Mesenchymal stem cell (in vitro differentiated cells and primary cell): ENCODE measurements around the gene SYTL4.

Source experiments
- DNase-seq: peaks from one replicate; pipeline ENCODE4 v3.0.0-alpha.2; 2013
- H2AFZ ChIP-seq: one replicate; pipeline ENCODE4 v1.6.1; 2013; ENCODE audit warnings: low read depth, mild to moderate bottlenecking, control low read depth, inconsistent platforms, low read length, moderate library complexity
- H2AK5ac ChIP-seq: 2 replicates; pipeline ENCODE4 v1.6.1; 2013; ENCODE audit warnings: low read length, moderate library complexity, mild to moderate bottlenecking, inconsistent platforms; ENCODE audit not compliant: severe bottlenecking
- H2BK120ac ChIP-seq: one replicate; pipeline ENCODE4 v1.6.1; 2013; ENCODE audit warnings: low read depth, mild to moderate bottlenecking, inconsistent platforms, low read length, moderate library complexity
- H2BK12ac ChIP-seq, 2 experiments: one replicate each; pipeline ENCODE4 v1.6.1; 2013; ENCODE audit warnings: inconsistent platforms in 2 of 2, low read length in 2 of 2, mild to moderate bottlenecking in 2 of 2, moderate library complexity in 2 of 2, control low read depth in 1 of 2
- H2BK15ac ChIP-seq: one replicate; pipeline ENCODE4 v1.6.1; 2013; ENCODE audit warnings: mild to moderate bottlenecking, low read depth, inconsistent platforms; ENCODE audit not compliant: poor library complexity, severe bottlenecking
- H2BK5ac ChIP-seq: 2 replicates; pipeline ENCODE4 v1.6.1; 2013; ENCODE audit warnings: low read depth, mild to moderate bottlenecking, low read length, control low read depth, inconsistent platforms; ENCODE audit not compliant: poor library complexity, severe bottlenecking
- H3K14ac ChIP-seq, 2 experiments: one replicate each; pipeline ENCODE4 v1.6.1; 2013; ENCODE audit warnings: inconsistent platforms in 2 of 2, low read length in 2 of 2, control low read depth in 1 of 2, mild to moderate bottlenecking in 1 of 2, moderate library complexity in 1 of 2
- H3K18ac ChIP-seq, 2 experiments: one replicate each; pipeline ENCODE4 v1.6.1; 2013; ENCODE audit warnings: inconsistent platforms in 2 of 2, low read length in 2 of 2, control low read depth in 1 of 2, low read depth in 1 of 2, mild to moderate bottlenecking in 1 of 2
- H3K23ac ChIP-seq, 2 experiments: one replicate each; pipeline ENCODE4 v1.6.1; 2013; ENCODE audit warnings: inconsistent platforms in 2 of 2, low read length in 2 of 2, mild to moderate bottlenecking in 2 of 2, moderate library complexity in 2 of 2, control low read depth in 1 of 2
- H3K27ac ChIP-seq: 2 replicates; pipeline ENCODE4 v1.5.1; 2013; ENCODE audit warnings: mild to moderate bottlenecking, moderate library complexity, low read length, control low read depth, inconsistent platforms; ENCODE audit not compliant: poor library complexity, severe bottlenecking
- H3K27me3 ChIP-seq, 2 experiments: 2 replicates each; pipeline versions ENCODE4 v1.6.1 to v1.7.0; 2013; ENCODE audit warnings: low read length in 2 of 2, mild to moderate bottlenecking in 2 of 2, moderate library complexity in 2 of 2, control low read depth in 1 of 2, inconsistent platforms in 1 of 2; ENCODE audit not compliant: control insufficient read depth in 1 of 2, insufficient read depth in 1 of 2
- H3K36me3 ChIP-seq, 2 experiments: 2 replicates each; pipeline versions ENCODE4 v1.6.1 to v1.7.0; 2013; ENCODE audit warnings: low read length in 2 of 2, control low read depth in 1 of 2, inconsistent platforms in 1 of 2, low read depth in 1 of 2, mild to moderate bottlenecking in 1 of 2; ENCODE audit not compliant: insufficient read depth in 2 of 2, control insufficient read depth in 1 of 2
- H3K4ac ChIP-seq, 2 experiments: one replicate each; pipeline ENCODE4 v1.6.1; 2013; ENCODE audit warnings: inconsistent platforms in 2 of 2, low read length in 2 of 2, mild to moderate bottlenecking in 2 of 2, moderate library complexity in 2 of 2, control low read depth in 1 of 2, low read depth in 1 of 2
- H3K4me1 ChIP-seq: 2 replicates; pipeline ENCODE4 v1.6.1; 2013; ENCODE audit warnings: low read depth, low read length, control low read depth; ENCODE audit not compliant: control insufficient read depth, insufficient read depth
- H3K4me2 ChIP-seq: 2 replicates; pipeline ENCODE4 v1.6.1; 2013; ENCODE audit warnings: low read length, mild to moderate bottlenecking, inconsistent platforms; ENCODE audit not compliant: poor library complexity, severe bottlenecking
- H3K4me3 ChIP-seq, 2 experiments: 2 replicates each; pipeline versions ENCODE4 v1.5.1 to v1.7.0; 2013; ENCODE audit warnings: low read length in 2 of 2, mild to moderate bottlenecking in 2 of 2, control low read depth in 1 of 2, low read depth in 1 of 2; ENCODE audit not compliant: insufficient read depth in 1 of 2
- H3K79me1 ChIP-seq: replicated peaks from 2 replicates; pipeline ENCODE4 v1.6.1; 2013; ENCODE audit warnings: mild to moderate bottlenecking, control low read depth, low read length, inconsistent platforms; ENCODE audit not compliant: poor library complexity, severe bottlenecking
- H3K9ac ChIP-seq: 2 replicates; pipeline ENCODE4 v1.7.0; 2013; ENCODE audit warnings: mild to moderate bottlenecking, low read length, moderate library complexity
- H3K9me3 ChIP-seq: 2 replicates; pipeline ENCODE4 v1.7.0; 2013; ENCODE audit warnings: mild to moderate bottlenecking, low read length; ENCODE audit not compliant: control insufficient read depth
- H4K8ac ChIP-seq: one replicate; pipeline ENCODE4 v1.6.1; 2013; ENCODE audit warnings: inconsistent platforms, mild to moderate bottlenecking, low read length, moderate library complexity
- H4K91ac ChIP-seq: one replicate; pipeline ENCODE4 v1.6.1; 2013; ENCODE audit warnings: mild to moderate bottlenecking, low read length, inconsistent platforms
- WGBS: methylation state at CpG from one replicate; pipeline ENCODE4 v1.1.7; 2013; ENCODE audit warnings: mixed read lengths; 5-methylcytosine and 5-hydroxymethylcytosine counted together

Gene SYTL4

DNA sequence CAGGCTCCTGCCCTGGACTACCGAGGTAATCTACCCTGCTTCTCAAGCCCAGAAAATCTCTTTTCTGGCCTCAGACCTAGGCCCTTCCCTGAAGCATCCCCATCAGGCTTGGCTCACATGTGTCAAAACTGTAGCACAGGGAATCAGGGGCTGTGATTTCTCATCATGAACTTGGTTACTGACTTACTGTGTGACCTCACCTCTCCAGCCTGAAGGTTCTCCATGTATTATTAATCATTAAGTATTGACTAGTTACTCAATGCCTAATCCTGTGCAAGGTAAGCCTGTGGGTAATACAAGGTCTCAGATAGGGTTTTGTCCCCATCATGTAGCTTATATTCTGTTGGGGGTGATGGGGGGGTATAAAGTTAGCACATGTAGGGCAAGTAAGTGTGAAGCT, 81.1 kb downstream of the SYTL4 start:
- Histone ChIP-seq H3K4ac (peak overlapping the region in 1 of 2 experiments; percentile 61), H3K9me3 (no peaks in the 10 kb centered on the region), H4K8ac (peak overlapping the region; percentile 16), H4K91ac (peak overlapping the region; percentile 9), H3K79me1 (no peaks in the 10 kb centered on the region), H3K4me3 (no peak overlapping the region), H3K18ac (peak overlapping the region; percentile 21 to 94), H3K27me3 (peaks cover 0 to 7% of the 10 kb centered on the region in 2 experiments), H2AFZ (no peak overlapping the region), H3K4me2 (no peak overlapping the region), H2BK12ac (peak overlapping the region; percentile 28 to 63), H3K23ac (no peak overlapping the region), H3K27ac (peak overlapping the region; percentile 96), H3K36me3 (peaks cover 0 to 40% of the 10 kb centered on the region in 2 experiments), H2AK5ac (peak overlapping the region; percentile 53), H2BK120ac (peak overlapping the region; percentile 21), H3K4me1 (peaks cover 7% of the 10 kb centered on the region), H3K9ac (peak overlapping the region; percentile 94), H2BK5ac (no peak overlapping the region), H2BK15ac (no peak overlapping the region), H3K14ac (no peak overlapping the region)
- 100% methylated on average over 1 of the region's 1 CpG for WGBS
- peak; percentile 14 for DNase-seq

DNA sequence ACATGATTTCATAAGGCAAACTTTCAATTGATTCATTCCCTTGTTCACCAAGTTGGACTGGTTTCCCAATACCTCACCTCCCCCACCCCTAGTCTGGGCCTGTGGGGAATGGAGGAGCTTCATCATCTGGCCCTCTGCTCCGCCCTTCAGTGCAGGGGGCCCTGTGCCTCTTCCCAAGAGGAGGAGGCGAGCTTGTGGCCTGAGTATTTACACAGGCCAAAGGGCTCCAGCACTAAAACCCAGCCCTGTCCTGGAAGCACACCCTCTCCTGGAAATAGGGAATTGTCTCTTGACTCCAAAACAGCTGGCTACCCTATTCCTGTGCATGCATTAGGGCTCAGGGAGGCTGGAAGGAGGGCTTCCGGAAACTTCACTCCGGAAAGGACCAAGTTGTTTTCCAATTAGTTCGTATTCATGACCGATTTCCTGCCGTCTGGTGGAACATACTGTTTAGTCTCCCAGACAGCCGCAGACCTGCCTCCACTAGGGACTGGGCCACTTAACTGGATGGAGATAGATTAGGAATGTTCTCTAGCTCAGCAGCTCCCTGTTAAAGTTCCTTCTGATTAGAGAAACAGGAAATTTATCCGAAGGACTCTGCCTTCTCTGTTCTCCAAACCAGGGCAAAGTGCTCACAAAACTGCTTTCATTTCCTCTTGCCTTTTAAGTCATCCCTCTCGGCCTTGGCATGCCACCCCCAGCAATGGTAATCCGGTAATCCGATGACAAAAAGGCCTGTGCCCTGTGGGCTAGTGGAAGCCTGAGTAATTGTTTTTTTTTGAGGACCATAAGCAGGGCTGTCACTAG, 82.2 kb downstream of the SYTL4 start:
- peak overlapping the region; percentile 94 for H3K9ac ChIP-seq
- H3K4ac ChIP-seq = peak overlapping the region; percentile 9 to 87
- peaks cover 0 to 17% of the 10 kb centered on the region in 2 experiments for H3K27me3 ChIP-seq
- H3K4me2 ChIP-seq = no peak overlapping the region
- H3K27ac ChIP-seq = peak overlapping the region; percentile 96
- peak overlapping the region; percentile 66 for H2AK5ac ChIP-seq
- no peak overlapping the region for H3K14ac ChIP-seq
- H3K4me3 ChIP-seq = peak overlapping the region in 1 of 2 experiments; percentile 61
- H2BK12ac ChIP-seq = no peak overlapping the region
- DNase-seq = peak; percentile 97
- H3K79me1 ChIP-seq = no peaks in the 10 kb centered on the region
- no peak overlapping the region for H2BK15ac ChIP-seq
- WGBS = 2% methylated on average over 8 of the region's 12 CpGs
- H2BK120ac ChIP-seq = no peak overlapping the region
- H3K4me1 ChIP-seq = peaks cover 7% of the 10 kb centered on the region
- peak overlapping the region; percentile 15 for H4K91ac ChIP-seq
- H3K23ac ChIP-seq = no peak overlapping the region
- no peaks in the 10 kb centered on the region for H3K9me3 ChIP-seq
- peak overlapping the region; percentile 7 for H4K8ac ChIP-seq
- peak overlapping the region; percentile 16 to 22 for H3K18ac ChIP-seq
- peak overlapping the region; percentile 1 for H2BK5ac ChIP-seq
- H2AFZ ChIP-seq = no peak overlapping the region
- H3K36me3 ChIP-seq = peaks cover 0 to 35% of the 10 kb centered on the region in 2 experiments

DNA sequence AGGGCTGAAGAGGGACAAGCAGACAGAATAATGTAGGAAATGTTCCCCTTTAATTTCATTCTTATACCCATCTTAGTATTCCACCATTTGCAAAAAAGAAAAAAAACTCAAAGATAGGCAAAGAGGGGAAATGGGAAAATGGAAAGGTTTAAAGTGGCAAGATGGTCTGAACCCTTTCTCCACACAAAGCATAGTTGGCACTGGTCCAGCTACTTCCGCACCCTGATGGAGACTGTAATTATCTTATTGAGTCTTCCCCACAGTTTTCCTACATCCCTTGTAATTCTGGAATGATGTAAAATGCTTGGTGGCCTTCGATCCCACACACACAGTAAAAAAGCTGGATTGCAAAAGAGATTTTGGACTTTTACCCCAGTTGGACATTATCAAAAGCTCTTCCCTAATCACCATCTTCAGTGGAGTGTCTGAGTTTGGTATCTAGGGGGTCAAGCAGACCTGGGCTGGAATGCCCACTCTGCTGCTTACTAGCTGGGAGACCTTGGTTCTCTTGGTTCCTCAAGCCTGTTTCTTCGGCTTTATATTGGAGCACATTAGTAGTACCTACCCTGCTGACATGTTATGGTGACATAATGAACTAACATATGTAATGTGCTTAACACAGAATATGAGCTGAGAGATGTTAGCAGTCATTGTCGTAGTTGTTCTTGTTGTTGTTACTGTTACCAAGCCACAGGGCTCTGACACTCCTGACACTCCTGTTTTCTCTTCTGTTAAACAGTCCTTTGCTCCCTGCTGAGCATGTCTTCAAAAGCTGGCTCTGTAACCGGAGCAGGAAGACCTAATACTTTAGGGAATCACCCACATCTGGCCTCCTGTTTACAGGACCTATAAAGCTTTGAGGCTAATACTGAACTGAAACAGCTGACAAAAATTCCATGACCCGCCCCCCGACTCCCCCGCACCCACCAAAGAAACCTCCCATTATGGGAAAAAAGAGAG, 83.2 kb downstream of the SYTL4 start:
- H4K8ac ChIP-seq = peak overlapping the region; percentile 87
- no peak overlapping the region for H3K14ac ChIP-seq
- H2BK15ac ChIP-seq = no peak overlapping the region
- H4K91ac ChIP-seq = no peak overlapping the region
- peak overlapping the region; percentile 94 for H3K9ac ChIP-seq
- H2AK5ac ChIP-seq = peak overlapping the region; percentile 91
- H3K36me3 ChIP-seq = peaks cover 0 to 30% of the 10 kb centered on the region in 2 experiments
- no peaks in the 10 kb centered on the region for H3K9me3 ChIP-seq
- 0% methylated on average over 2 of the region's 8 CpGs for WGBS
- no peak overlapping the region for H3K23ac ChIP-seq
- H2BK12ac ChIP-seq = no peak overlapping the region
- H3K27me3 ChIP-seq = peaks cover 0 to 15% of the 10 kb centered on the region in 2 experiments
- H3K18ac ChIP-seq = peak overlapping the region; percentile 57 to 83
- peak overlapping the region; percentile 96 for H3K27ac ChIP-seq
- no peak overlapping the region for H3K4me2 ChIP-seq
- no peaks in the 10 kb centered on the region for H3K79me1 ChIP-seq
- H3K4me3 ChIP-seq = peak overlapping the region in 1 of 2 experiments; percentile 83
- peak; percentile 96 for DNase-seq
- H3K4ac ChIP-seq = peak overlapping the region; percentile 46 to 50
- H2BK5ac ChIP-seq = peak overlapping the region; percentile 5
- H2AFZ ChIP-seq = no peak overlapping the region
- peak overlapping the region; percentile 19 for H2BK120ac ChIP-seq
- H3K4me1 ChIP-seq = peaks cover 7% of the 10 kb centered on the region
